Fibroblast of lung (primary cell): ENCODE measurements around the gene EPHB4.

Experiments
- CTCF ChIP-seq, 2 donors: IDR thresholded peaks in 1 of 2; conservative IDR thresholded peaks in 1 of 2; 1 replicate in 1 of 2; 2 replicates in 1 of 2; pipeline ENCODE4 v1.5.1; 2011 to 2012; ENCODE audit warnings: low read length in 2 of 2, control low read depth in 1 of 2, inconsistent platforms in 1 of 2, low read depth in 1 of 2, mild to moderate bottlenecking in 1 of 2
- EZH2 ChIP-seq: IDR thresholded peaks from 2 replicates; pipeline ENCODE4 v1.5.1; 2012; ENCODE audit warnings: low read length, control low read depth, mild to moderate bottlenecking; ENCODE audit errors: missing control alignments

- TF ChIP-seq CTCF (conservative IDR thresholded peaks at IDR 0.05 in 1 of 2, IDR thresholded peaks at IDR 0.05 in 1 of 2; ENCODE audit: low read depth in 1 of 2, low read length in 2 of 2) (no peak), EZH2 (no peak)
Observed at GRCh38 chr7:100836812-100837098, 9.4 kb upstream of the EPHB4 start.
